GM12873 (cell line): ENCODE data around the gene GRM3.

Experiments used
- CTCF ChIP-seq: IDR thresholded peaks from 2 replicates; pipeline ENCODE4 v1.5.1; 2012; ENCODE audit warnings: low read depth, mild to moderate bottlenecking, moderate library complexity, low read length, control low read depth; ENCODE audit not compliant: insufficient read depth; ENCODE audit errors: missing control alignments

GRM3 gene

GRCh38 chr7:86786376-86786775 is 142.7 kb downstream of the GRM3 start:
- TF ChIP-seq CTCF: no peak

- TF ChIP-seq CTCF: no peak
These were observed 145.2 kb downstream of the GRM3 start for GRCh38 chr7:86788948-86789347.

- no peak for TF ChIP-seq CTCF
These were observed 146.7 kb downstream of the GRM3 start for GRCh38 chr7:86790383-86790782.

- TF ChIP-seq CTCF: no peak
These were observed 148.6 kb downstream of the GRM3 start for GRCh38 chr7:86792260-86792659.

GRCh38 chr7:86793136-86793535 is 149.4 kb downstream of the GRM3 start:
- TF ChIP-seq CTCF: no peak

GRCh38 chr7:86814661-86815379 is 171.1 kb downstream of the GRM3 start:
- TF ChIP-seq CTCF: peak; percentile 73

GRCh38 chr7:86815556-86815955 is 171.8 kb downstream of the GRM3 start:
- no peak for TF ChIP-seq CTCF
